Activated naive CD4-positive, alpha-beta T cell treated with anti-CD3 and anti-CD28 coated beads, Interleukin-2, amount 50 U/mL, for 16 hours (primary cell): ENCODE data around the gene SETD7.
"Not testable (repeated sequence)": the region's sequence is repeated elsewhere in the genome, so short reads cannot be mapped to it uniquely, and the experiment has no call there.

Experiments used
- DNase-seq: peaks from one replicate; pipeline ENCODE4 v3.0.0-alpha.2; 2020

The SETD7 gene

GRCh38 chr4:139508581-139509237, 47.3 kb downstream of the SETD7 start:
- DNase-seq = no peak

GRCh38 chr4:139506774-139507173, 49.2 kb downstream of the SETD7 start:
- no peak for DNase-seq

GRCh38 chr4:139503622-139504166, 52.3 kb downstream of the SETD7 start:
- DNase-seq = no peak

- DNase-seq = no peak
Observed at GRCh38 chr4:139501927-139502899, 53.8 kb downstream of the SETD7 start.

GRCh38 chr4:139501527-139501926, 54.5 kb downstream of the SETD7 start:
- no peak for DNase-seq

GRCh38 chr4:139501117-139501516, 54.9 kb downstream of the SETD7 start:
- DNase-seq = no peak

GRCh38 chr4:139499186-139499585, 56.8 kb downstream of the SETD7 start:
- DNase-seq = no peak

GRCh38 chr4:139493176-139493575, 62.8 kb downstream of the SETD7 start:
- no peak for DNase-seq

GRCh38 chr4:139492429-139492828, 63.6 kb downstream of the SETD7 start:
- DNase-seq = no peak

- no peak for DNase-seq
Observed at GRCh38 chr4:139489638-139490037, 66.4 kb downstream of the SETD7 start.

- no peak for DNase-seq
Observed at GRCh38 chr4:139488442-139488841, 67.6 kb downstream of the SETD7 start.

- DNase-seq = no peak
Observed at GRCh38 chr4:139484783-139485311, 71.2 kb downstream of the SETD7 start.

GRCh38 chr4:139483000-139483399, 73.0 kb downstream of the SETD7 start:
- DNase-seq = no peak

- DNase-seq = no peak
Observed at GRCh38 chr4:139481465-139481864, 74.6 kb downstream of the SETD7 start.

GRCh38 chr4:139476363-139476762, 79.7 kb downstream of the SETD7 start:
- no peak for DNase-seq

GRCh38 chr4:139472852-139473251, 83.2 kb downstream of the SETD7 start:
- DNase-seq = no peak

GRCh38 chr4:139470997-139471665, 84.9 kb downstream of the SETD7 start:
- no peak for DNase-seq

- DNase-seq = no peak
Observed at GRCh38 chr4:139470295-139470694, 85.7 kb downstream of the SETD7 start.

- no peak for DNase-seq
Observed at GRCh38 chr4:139469869-139470268, 86.2 kb downstream of the SETD7 start.

GRCh38 chr4:139469216-139469615, 86.8 kb downstream of the SETD7 start:
- DNase-seq = no peak

- not testable (repeated sequence) for DNase-seq
Observed at GRCh38 chr4:139468756-139469155, 87.3 kb downstream of the SETD7 start.

GRCh38 chr4:139465922-139466321, 90.1 kb downstream of the SETD7 start:
- DNase-seq = no peak

GRCh38 chr4:139464512-139464911, 91.5 kb downstream of the SETD7 start:
- DNase-seq = not testable (repeated sequence)
